Mucosa of rectum (tissue), 2 donors: ENCODE results near the gene NAA35.
"Not testable (repeated sequence)": the region's sequence is repeated elsewhere in the genome, so short reads cannot be mapped to it uniquely, and the experiment has no call there.

Source experiments
- H3K27ac ChIP-seq, 2 donors: one replicate each; pipeline ENCODE4 v1.7.0; 2013; ENCODE audit warnings: inconsistent platforms in 2 of 2, low read depth in 2 of 2, low read length in 2 of 2
- H3K27me3 ChIP-seq, 2 donors: one replicate each; pipeline ENCODE4 v1.7.0; 2013; ENCODE audit warnings: low read length in 2 of 2; ENCODE audit not compliant: control insufficient read depth in 2 of 2, insufficient read depth in 2 of 2
- H3K36me3 ChIP-seq, 2 donors: one replicate each; pipeline ENCODE4 v1.7.0; 2013; ENCODE audit warnings: low read length in 2 of 2; ENCODE audit not compliant: control insufficient read depth in 2 of 2, insufficient read depth in 2 of 2
- H3K4me1 ChIP-seq, 2 donors: one replicate each; pipeline ENCODE4 v1.7.0; 2013; ENCODE audit warnings: low read length in 2 of 2, mild to moderate bottlenecking in 1 of 2; ENCODE audit not compliant: control insufficient read depth in 2 of 2, insufficient read depth in 2 of 2
- H3K4me3 ChIP-seq, 2 donors: one replicate each; pipeline ENCODE4 v1.7.0; 2013; ENCODE audit warnings: low read length in 2 of 2
- H3K9ac ChIP-seq, 2 donors: one replicate each; pipeline ENCODE4 v1.7.0; 2013; ENCODE audit warnings: low read length in 2 of 2, low read depth in 1 of 2, mild to moderate bottlenecking in 1 of 2
- H3K9me3 ChIP-seq, 2 donors: one replicate each; pipeline ENCODE4 v1.7.0; 2013; ENCODE audit warnings: low read length in 2 of 2; ENCODE audit not compliant: control insufficient read depth in 2 of 2
- donor health status: healthy.
- donor health status: Normal muscosa, but diverticular disease.

NAA35 gene

DNA sequence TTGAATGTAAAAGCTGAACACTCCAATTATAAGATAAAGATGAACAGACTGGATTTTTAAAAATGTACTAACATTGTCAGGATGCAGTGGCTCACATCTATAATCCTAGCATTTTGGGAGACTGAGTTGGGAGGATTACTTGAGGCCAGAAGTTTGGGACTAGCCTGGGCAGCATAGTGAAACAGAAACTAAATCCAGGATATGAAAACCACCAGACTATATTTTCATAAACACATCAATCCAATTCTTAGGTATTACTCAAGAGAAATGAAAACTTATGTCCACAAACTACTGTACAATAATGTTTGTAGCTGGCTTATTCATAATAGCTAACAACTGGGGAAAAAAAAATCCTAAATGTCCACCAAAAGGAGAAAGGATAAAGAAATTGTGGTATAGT lies 26.8 kb upstream of the NAA35 start:
- H3K4me3 ChIP-seq = no peak overlapping the region
- H3K9ac ChIP-seq = no peak overlapping the region

DNA sequence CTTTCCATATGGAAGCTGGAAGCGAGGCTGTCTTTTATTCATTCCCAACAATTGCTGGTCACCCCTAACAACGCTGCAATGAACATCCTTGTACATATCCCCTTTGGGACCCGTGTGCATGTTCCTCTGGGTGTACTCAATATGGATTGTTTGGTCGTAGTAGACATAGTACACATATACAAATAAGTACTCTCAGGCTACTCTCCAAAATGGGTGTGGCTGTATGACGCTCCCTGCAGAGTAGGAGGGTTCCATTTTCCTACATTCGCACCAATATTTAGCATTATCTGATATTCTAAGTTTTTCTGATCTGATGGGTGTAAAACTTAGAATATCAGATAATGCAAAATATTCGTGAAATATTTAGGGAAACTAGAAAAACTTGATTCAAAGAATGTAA lies 23.2 kb upstream of the NAA35 start:
- Histone ChIP-seq H3K36me3 (no peaks in the 10 kb centered on the region), H3K4me1 (no peaks in the 10 kb centered on the region), H3K4me3 (no peak overlapping the region), H3K27me3 (no peaks in the 10 kb centered on the region), H3K9ac (no peak overlapping the region), H3K9me3 (no peaks in the 10 kb centered on the region), H3K27ac (no peak overlapping the region)

More for the DNA sequence above, 26.8 kb upstream of the NAA35 start:
- H3K9me3 ChIP-seq = no peaks in the 10 kb centered on the region
- H3K27ac ChIP-seq = no peak overlapping the region
- no peaks in the 10 kb centered on the region for H3K36me3 ChIP-seq
- H3K4me1 ChIP-seq = no peaks in the 10 kb centered on the region
- H3K27me3 ChIP-seq = no peaks in the 10 kb centered on the region

DNA sequence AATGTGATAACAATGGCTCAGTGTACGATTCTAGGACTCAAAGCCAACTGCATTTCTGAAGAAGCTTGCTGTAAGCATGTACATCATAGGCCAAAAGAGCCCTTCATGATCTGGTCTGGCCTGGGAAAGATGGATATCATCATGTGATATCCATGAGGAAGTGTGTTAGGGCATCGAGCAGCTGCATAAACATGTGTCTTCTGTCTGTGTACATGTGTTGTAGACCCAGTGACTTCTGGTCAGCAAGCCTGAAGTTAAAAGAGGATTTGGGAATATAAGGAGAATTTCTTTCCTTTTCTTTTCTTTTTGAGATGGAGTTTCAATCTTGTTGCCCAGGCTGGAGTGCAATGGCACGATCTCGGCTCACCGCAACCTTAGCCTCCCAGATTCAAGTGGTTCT lies 15.5 kb upstream of the NAA35 start:
- Histone ChIP-seq H3K9ac (no peak overlapping the region), H3K4me1 (no peaks in the 10 kb centered on the region), H3K9me3 (no peaks in the 10 kb centered on the region), H3K27me3 (no peaks in the 10 kb centered on the region), H3K36me3 (no peaks in the 10 kb centered on the region), H3K27ac (no peak overlapping the region), H3K4me3 (no peak overlapping the region)

DNA sequence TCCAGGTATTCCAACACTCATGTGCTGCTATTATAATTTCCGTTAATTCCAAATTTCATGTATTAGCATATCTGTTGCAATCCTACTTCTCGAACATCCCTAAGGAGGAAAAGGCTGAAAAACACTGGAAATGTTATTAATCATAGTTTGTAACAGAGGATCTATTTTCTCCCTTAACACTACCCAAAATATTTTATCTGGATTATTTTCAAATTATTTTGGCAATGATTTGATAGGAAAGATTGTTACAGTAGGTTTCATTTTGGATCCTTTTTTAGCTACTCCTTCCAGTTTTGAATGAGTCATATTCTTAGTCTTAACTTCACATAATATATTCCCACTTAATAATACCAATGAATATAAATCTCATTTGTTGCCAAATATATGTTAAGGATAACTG lies 13.9 kb upstream of the NAA35 start:
- Histone ChIP-seq H3K36me3 (no peaks in the 10 kb centered on the region), H3K27ac (no peak overlapping the region), H3K27me3 (no peaks in the 10 kb centered on the region), H3K4me1 (no peaks in the 10 kb centered on the region), H3K4me3 (no peak overlapping the region), H3K9ac (no peak overlapping the region), H3K9me3 (no peaks in the 10 kb centered on the region)

DNA sequence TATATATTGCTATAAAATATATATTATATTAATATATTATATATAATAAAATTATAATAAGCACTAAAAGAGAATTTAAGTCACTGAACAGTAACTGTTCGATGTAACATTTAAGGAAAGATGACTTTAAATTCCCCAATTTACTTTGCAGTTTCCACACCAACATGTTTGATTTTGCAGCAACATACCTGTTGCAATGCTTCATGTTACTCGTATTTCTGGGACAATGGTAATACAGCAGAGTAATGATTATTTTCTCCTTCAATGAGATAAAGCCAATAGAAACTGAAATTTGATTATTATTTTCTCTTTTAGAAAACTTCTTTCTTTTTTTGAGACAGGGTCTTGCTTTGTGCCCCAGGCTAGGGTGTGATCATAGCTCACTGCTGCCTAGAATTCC lies 9.5 kb upstream of the NAA35 start:
- Histone ChIP-seq H3K36me3 (no peaks in the 10 kb centered on the region), H3K4me3 (no peak overlapping the region), H3K9me3 (no peaks in the 10 kb centered on the region), H3K4me1 (no peaks in the 10 kb centered on the region), H3K27me3 (no peaks in the 10 kb centered on the region), H3K9ac (no peak overlapping the region), H3K27ac (no peak overlapping the region)

DNA sequence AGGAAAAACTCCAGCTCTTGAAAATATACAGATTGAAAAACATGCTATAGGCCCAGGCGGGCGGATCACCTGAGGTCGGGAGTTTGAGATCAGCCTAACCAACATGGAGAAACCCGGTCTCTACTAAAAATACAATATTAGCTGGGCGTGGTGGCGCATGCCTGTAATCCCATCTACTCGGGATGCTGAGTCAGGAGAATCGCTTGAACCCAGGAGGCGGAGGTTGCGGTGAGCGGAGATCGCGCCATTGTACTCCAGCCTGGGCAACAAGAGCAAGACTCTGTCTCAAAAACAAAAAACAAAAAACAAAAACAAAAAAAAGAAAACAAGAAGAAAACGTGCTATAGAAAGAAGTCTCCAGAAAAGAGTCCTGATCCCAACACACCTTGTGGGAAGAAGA lies 5.0 kb upstream of the NAA35 start:
- not testable (repeated sequence) for H3K9me3 ChIP-seq, H3K4me1 ChIP-seq, H3K27me3 ChIP-seq, H3K4me3 ChIP-seq, H3K27ac ChIP-seq, H3K36me3 ChIP-seq, H3K9ac ChIP-seq

DNA sequence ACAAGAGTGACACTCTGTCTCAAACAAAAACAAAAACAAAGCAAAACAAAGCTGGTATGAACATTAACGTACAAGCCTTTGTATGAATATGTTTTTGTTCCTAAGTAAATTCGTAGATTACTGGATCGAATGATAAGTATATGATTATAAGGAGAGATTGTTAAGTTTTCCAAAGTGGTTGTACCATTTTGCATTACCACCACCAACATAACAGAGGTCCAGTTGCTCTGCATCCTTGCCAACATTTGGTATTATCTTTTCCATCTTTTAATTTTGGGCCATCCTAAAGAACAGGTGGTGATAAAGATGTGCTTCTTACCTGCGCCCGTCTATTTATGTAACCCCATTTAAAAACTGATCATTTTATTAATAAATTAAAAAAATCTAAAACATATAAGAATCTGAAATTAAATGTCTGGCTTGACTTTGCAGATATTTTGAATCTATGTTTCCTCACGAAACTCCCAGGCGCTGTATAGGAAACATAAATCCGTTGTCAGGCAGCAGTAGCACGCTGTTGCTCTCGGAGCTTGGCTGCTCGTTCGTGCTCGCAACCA lies 593 bp upstream of the NAA35 start:
- H3K9ac ChIP-seq = peak overlapping the region; percentile 73 to 76
- H3K27ac ChIP-seq = peak overlapping the region; percentile 91 to 95
- peaks cover 7 to 9% of the 10 kb centered on the region in 2 donors for H3K36me3 ChIP-seq
- peak overlapping the region; percentile 72 to 85 for H3K4me3 ChIP-seq
- peaks cover 11 to 12% of the 10 kb centered on the region in 2 donors for H3K4me1 ChIP-seq
- no peaks in the 10 kb centered on the region for H3K27me3 ChIP-seq
- no peaks in the 10 kb centered on the region for H3K9me3 ChIP-seq

DNA sequence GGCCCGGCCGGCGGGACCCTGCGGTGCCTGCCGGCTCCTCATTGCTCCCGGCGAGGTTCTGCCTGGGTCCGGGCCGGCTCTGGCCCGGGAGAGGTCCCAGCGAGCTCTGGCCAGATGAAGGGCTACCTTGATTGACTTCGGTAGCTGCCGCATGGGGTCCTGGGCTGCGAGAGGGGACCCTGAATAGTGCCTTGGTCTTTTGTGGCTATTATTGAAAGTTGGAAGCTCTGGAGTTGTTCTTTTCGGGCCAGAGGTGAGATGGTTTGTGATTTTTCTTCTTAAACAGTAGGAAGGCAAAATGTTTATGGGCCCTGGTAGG lies 635 bp downstream of the NAA35 start:
- Histone ChIP-seq H3K9me3 (no peaks in the 10 kb centered on the region), H3K4me1 (peaks cover 11 to 12% of the 10 kb centered on the region in 2 donors), H3K36me3 (peaks cover 13 to 15% of the 10 kb centered on the region in 2 donors), H3K27me3 (no peaks in the 10 kb centered on the region), H3K27ac (peak overlapping the region; percentile 94 to 95), H3K9ac (peak overlapping the region; percentile 92 to 95), H3K4me3 (peak overlapping the region; percentile 85 to 94)

DNA sequence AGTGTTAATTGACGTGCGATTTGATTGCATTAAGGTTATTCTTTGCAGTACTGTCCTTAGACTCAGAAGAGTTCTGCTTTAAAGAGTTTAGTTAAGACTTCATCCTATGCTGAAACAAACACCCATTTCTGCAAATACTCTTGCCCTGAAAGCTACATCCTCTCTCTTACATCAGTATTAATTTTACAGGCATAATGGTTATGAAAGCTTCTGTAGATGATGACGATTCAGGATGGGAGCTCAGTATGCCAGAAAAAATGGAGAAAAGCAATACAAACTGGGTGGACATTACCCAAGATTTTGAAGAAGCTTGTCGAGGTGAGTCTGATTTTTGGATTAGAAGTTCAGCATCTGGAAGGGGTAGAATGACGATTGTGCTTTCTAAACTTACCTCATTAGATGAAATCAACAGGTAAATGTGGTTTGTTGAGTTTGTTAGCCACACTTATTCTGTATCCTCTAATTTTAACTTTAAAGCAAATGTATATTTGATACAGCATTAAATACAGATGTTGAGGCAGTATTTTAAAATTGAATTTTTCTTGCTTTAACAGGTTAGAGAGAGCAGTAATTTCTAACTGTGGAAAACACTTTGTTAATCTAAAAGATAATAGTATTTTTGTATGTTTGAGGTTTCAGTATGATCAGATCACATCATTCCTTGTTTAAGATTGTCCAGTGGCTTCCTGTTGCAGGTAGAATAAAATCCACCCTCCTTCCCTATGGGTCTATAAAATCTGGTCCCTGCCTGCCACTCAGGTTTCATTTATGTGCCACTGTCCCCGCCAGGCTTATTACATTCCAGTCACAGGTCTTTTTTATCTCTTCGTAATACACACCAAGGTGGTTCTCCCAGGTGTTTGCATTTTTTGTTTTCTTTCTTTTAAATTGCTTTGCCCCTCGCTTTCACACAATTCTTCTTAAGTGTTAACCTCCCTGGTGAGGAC lies 1.3 kb downstream of the NAA35 start:
- no peaks in the 10 kb centered on the region for H3K9me3 ChIP-seq
- H3K27ac ChIP-seq = peak overlapping the region; percentile 94 to 95
- peaks cover 11 to 12% of the 10 kb centered on the region in 2 donors for H3K4me1 ChIP-seq
- peaks cover 15 to 21% of the 10 kb centered on the region in 2 donors for H3K36me3 ChIP-seq
- H3K9ac ChIP-seq = peak overlapping the region; percentile 92 to 95
- H3K4me3 ChIP-seq = peak overlapping the region; percentile 85 to 94
- no peaks in the 10 kb centered on the region for H3K27me3 ChIP-seq

DNA sequence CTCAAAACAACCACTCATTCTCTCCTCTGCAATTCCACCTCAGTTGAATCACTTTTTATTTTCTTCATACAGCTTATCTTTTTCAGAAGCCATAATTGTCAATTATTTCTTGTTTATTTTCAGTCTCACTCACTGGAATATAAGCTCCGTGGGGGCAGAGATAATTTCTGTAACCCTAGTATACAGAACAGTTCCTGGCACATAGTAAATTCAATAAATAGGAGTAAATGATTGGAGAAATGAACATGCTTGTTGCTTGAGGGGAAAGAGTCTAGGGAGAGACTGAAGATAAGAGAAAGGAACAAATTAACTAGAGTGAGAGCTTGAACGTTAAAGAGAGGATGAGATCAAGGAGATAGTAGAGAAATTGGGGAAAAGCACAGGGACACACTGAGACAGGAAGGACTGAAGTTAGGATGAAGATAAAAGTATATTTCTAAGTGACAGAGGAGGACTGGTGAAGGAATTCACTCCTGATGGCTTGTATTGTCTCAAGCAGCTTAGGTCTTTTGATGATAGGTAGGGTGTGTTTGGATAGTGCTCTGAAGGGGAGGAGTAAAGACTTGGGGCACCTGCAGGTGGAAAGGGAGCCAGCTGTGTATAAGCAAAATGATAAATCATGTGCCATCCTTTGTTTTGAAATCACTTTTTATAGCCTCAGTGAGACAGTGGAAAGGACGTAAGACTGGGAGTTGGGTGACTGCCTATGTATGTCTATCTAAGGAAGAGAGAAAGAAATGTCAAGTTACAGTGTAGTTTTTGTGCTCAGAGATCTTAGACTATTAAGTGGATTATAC lies 2.2 kb downstream of the NAA35 start:
- Histone ChIP-seq H3K27ac (peak overlapping the region; percentile 94 to 95), H3K27me3 (no peaks in the 10 kb centered on the region), H3K4me3 (peak overlapping the region; percentile 85 to 94), H3K36me3 (peaks cover 22 to 28% of the 10 kb centered on the region in 2 donors), H3K4me1 (peaks cover 11 to 12% of the 10 kb centered on the region in 2 donors), H3K9me3 (no peaks in the 10 kb centered on the region), H3K9ac (peak overlapping the region in 1 of 2 donors; percentile 95)
